ENCODE measurements around the gene SOX5.
"Not testable (repeated sequence)": the region's sequence is repeated elsewhere in the genome, so short reads cannot be mapped to it uniquely, and the experiment has no call there.

SOX5 gene

DNA sequence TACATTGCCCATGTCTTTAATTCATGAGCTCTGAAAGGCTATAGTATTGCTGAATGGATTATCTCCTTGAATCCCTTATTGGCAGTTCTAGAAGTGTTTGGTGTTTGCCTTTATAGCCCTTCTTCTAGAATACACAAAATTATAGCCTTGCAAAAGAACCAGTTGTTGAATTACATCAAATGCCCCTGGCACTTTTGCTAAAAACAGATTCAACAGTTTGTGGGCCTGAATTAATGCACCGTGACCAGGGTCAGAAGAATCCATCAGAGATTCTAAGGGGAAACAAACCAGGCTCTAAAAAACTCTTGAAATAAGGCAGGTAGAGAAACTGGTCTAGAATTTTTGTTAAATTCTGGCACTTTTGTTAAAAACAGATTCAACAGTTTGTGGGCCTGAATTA is 197.8 kb downstream of the SOX5 start:
- no peak for DNase-seq

DNA sequence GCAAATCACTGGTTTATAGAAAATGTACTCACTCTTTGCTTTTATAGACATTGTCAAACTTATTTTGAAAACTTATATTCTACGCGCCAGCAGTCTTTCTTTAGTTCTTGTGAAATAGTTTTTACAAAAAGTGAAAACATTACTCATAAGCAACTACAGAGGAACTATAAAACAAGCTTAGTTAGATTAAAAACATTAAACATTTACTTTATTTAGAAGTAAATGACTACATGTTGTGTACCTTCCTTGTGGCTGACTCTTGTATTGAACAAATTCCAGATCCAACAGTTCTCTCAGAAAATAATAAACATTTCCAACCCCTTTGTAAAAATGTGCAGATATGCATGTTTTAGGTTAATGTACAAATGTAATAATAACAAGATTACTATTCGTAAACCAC is 198.5 kb downstream of the SOX5 start:
- no peak for DNase-seq

DNA sequence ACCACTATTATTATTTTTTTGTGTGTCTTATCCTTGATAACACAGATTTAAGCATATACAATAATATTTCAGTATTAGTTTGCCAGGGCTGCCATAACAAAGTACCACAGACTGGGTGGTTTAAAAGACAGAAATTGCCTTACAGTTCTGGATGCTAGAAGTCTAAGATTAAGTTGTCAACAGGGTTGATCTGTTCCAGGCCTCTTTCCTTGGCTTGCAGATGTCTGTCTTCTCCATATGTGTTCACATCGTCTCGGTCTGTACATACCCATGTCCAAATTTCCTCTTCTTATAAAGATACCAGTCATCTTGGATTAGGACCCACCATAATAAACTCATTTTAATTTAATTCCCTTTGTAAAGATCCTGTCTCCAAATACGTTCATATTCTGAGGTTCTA is 204.8 kb downstream of the SOX5 start:
- no peak for DNase-seq

DNA sequence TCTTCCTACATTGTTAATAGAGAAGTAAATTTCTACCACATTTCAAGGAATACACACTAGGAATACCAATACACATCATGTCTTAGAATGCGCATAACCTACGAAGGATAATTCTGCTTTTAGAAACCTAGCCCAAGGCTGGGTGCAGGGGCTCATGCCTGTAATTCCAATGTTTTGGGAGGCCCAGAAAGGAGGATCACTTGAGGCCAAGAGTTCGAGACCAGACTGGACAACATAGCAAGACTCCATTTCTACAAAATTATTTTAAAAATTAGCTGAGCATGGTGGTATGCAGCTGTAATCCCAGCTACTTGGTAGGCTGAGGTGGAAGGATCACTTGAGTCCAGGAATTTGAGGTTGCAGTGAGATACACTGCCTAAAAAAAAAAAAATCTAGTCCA is 206.9 kb downstream of the SOX5 start:
- no peak for DNase-seq

DNA sequence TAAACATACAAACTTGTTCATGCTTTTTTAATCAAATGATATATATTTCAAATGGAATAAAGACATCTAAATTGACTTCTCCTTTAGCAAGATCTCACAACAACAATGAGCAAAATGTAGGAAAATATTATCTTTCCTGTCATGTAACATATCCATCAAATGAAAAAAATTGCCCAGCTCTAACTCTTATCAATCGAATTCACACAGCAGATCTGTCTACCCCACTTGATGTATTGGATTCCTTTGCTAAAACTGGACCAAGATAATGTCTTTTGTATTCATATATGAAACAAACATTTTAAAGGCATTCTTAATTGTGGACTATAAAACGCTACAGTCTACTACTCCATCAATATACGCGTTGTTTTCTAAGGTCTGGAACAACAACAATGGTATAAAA is 218.0 kb downstream of the SOX5 start:
- DNase-seq, result no peak

DNA sequence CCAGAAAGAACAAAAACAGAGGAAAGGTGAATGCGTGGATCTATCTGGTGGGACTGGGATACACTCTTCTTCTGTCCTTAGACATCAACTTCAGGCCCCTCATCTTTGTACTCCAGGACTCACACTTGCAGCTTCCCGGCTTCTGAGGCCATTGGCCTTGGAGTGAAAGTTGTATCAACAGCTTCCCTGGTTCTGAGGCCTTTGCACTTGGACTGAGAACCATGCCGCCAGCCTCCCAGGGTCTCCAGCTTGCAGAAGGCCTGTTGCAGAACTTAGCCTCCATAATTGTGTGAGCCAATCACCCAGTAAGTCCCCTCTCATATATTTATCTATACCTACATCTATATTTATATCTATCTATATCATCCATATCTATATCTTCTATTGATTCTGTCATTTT is 218.4 kb downstream of the SOX5 start:
- DNase-seq, result no peak

DNA sequence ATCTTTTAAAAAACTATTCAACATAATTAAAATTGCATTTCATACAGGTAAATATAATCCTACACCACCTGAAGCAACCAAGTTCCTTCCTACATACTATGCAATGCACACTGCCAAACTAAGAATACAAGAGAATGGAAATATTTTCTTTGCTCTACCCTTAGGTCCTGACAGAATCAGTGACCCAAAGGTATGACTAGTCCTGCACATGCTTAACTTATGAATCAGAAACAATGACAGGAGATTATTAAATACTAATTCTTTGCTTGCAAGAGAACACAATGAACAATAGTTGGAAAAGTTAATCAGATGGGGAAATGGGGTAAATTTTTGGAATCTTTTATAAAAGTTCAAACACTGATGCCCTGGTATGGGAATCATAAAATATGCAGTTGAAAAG is 220.1 kb downstream of the SOX5 start:
- DNase-seq, result no peak

DNA sequence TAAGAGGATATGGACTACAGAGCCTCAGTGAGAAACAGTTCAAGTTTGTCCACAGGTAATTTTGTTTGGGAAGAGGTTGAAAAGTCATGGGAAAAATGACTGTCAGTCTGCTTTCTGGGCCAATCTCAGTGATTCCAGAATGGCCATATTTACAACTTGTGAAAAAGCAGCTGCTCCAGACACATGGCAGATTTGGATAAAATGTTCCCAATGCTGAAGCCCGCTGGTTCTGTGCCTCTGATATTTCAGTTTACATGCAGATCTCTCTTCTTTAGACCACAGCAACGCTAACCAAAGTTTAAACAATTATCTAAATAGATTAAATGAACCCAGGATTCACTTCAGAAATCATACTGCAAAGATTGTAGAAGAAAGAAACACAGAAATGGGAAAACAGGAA is 222.8 kb downstream of the SOX5 start:
- DNase-seq, result peak; percentile 16

DNA sequence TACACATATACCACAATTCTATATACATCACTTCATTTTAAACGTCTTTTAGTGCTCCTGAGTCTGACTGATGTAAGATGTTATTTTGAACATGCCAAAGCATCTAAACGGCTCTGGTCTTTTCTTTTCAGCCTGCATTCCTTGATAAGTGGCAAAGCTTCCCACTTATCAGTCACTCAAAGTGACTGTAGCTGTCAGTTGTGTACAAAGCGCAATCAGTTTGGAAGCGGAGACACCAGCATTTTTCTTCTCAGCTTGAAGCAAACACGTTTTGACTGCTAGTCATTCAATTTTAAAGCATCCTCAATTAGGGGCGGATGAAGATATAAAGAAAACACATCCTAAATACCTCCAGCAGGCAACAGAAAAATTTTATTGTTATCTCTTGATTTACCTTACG is 226.8 kb downstream of the SOX5 start:
- DNase-seq, result no peak

DNA sequence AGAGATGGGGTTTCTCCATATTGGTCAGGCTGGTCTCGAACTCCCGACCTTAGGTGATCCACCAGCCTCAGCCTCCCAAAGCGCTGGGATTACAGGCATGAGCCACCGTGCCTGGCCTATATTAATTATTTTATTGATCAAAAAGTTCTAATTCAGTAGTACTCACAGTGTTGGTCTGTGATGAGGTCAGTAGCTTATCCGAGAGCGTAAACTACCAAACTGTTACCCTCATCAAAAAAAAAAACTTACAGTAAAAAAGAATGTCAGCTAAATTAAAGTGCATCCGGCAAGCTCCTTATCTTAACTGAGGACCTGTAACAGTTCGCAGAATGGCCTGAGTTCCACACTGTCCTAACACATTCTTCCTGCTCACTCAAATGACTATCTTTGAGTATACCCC is 228.2 kb downstream of the SOX5 start:
- DNase-seq, result no peak

DNA sequence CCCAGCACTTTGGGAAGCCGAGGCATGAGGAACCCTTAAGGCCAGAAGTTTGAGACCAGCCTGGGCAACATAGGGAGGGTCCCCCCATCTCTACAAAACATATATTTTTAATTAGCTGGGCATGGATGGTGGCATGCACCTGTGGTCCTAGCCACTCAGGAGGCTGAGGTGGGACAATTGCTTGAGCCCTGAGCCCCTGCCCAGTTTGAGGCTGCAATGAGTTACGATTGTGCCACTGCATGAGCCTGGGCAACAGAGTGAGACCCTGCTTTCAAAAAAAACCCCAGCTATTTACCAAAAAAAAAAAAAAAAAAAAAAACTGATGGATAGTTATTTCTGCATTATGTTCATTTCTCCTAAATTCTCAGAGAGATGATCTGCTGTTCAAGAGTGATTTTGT is 230.0 kb downstream of the SOX5 start:
- no peak for DNase-seq

DNA sequence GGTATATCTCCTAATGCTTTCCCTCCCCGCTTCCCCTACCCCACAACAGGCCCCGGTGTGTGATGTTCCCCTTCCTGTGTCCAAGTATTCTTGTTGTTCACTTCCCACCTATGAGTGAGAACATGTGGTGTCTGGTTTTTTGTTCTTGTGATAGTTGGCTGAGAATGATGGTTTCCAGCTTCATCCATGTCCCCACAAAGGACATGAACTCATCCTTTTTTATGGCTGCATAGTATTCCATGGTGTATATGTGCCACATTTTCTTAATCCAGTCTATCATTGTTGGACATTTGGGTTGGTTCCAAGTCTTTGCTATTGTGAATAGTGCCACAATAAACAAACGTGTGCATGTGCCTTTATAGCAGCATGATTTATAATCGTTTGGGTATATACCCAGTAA is 239.1 kb downstream of the SOX5 start:
- not testable (repeated sequence) for DNase-seq

DNA sequence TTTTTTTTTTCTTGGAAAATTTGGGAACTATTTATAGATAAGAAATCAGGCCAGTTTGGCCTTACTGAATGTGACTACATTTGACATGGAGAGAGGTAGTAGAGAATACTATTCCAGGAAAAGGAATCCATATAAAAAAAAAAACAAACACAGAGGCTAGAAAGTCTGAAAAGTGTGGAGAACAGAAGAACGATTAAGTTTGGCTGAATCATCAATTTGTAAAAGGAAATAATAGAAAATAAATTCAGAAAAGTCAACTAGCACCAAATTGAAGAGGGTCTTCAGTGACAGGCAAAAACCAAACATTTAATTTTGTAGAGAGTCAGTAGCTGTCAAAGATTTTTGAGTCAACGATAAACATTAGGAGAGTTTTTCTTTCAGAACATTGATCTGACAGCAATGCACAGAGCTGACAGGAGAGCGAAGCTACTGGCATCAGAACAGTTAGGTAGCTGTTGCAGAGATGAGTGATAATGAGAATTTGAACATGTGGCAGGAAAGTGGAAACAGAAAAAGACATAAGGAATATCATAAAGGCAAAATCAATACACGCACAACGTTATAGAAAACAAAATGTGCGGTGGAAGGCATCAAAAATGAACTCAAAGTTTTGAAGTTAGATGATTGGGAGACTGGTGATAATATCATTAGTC is 241.2 kb downstream of the SOX5 start:
- DNase-seq, result no peak

DNA sequence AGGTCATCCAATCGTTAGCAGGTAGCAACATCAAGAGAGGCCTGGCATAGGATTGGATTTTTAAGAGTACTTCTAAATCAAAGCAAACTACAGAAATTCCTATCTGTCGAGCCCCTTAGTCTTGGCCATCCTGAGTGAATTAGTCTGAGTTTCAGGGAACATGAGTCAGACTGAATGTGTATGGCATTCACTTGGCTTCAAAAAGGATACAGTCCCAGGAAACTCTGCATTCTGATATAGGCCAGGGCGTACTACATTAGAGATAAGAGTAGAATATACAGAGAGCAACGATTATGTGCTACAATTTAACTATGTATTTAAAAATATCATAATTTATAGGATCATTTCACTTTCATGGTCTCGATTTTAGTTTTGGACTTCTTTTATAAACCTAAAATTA is 242.2 kb downstream of the SOX5 start:
- no peak for DNase-seq

DNA sequence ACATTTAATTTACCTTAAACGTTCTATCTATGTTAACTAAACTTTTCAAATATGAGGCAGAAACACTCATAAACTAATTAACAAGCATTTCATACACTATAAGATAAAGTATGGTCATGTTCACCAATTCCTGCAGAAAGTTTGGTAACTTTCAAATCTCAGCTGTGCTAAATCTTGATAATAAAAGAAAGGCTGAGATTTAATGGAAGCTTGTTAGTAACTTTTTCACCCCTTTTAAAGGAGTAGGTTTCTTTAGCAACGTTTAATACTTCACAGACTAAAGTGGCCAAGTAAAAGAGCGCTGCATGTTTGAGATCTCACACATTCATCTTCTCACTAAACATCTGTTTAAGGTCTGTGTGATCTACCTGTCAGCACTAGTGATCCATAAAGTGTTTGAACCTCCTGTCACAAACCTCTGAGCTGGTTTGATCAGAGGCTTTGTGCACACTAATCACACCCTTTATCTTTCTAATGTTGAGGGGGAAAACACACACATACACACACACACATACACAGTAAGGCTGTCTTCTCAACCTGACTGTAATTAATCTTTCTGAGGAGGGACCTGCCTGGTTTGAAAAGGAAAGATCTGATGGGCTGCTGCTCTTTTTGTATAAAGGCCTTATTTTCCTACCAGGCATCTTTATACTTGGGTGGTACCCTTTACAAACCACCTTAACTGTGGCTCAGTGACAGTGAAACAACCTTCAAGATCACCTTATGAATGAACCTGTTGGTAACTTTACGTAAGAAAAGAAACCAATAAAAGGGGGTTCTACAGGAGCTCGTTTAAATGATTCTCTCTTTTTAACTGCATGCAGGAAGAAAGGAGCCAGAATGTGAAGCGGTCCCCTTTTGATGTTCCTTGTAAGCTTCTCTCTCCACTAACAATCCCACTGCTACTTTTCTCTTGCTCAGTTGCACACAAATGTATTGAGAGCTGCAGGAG is 244.2 kb downstream of the SOX5 start:
- no peak for DNase-seq

DNA sequence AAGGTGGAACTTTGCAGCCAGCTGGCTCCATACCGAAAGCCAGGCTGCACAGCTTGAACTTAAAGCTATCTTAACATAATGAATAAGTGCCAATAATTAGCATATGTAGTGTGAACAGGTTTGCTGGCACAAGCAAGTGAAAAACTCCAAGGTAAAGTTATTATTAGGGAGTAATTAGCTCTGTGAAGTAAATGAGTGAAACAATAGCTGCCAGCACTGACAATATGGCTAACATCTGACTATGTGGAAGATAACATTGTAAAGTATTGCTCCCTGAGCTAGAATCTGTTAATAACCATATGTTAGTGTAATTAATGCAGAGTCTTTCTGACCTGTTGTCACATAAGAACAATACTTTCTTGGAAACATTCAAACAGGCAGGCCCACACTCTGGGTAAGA is 246.4 kb downstream of the SOX5 start:
- peak; percentile 89 for DNase-seq

DNA sequence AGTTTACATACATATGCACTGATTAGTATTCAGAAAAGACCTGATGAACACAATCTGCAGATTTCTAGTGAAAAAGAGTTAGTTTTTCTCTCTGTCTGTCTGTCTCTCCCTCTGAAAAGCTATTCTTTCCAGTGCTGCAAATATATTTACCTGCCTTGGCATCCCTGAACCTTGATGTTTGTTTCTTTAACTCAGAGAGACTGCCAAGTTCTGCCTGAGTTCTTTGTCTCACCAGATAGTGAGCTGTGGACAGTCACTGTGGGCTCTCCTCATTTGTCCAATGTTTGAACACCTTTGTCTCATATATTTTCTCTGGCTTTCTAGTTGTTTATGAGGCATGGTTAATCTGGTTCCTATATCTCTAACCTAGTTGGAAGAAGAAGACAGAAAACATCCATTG is 250.4 kb downstream of the SOX5 start:
- DNase-seq, result no peak

DNA sequence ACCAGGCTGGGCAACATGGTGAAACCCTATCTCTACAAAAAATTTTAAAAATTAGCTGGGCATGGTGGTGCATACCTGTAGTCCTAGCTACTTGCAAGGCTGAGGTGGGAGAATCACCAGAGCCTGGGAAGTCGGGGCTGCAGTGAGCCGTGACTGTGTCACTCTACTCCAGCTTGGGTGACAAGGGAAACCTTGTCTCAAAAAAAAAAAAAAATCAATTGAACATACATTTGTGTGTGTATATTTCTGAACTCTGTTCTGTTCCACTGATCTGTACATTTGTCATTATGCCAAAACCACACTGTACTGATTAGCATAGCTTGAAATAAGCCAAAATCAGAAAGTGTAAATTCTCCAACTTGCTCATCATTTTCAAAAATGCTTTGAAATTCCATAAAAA is 254.6 kb downstream of the SOX5 start:
- no peak for DNase-seq

DNA sequence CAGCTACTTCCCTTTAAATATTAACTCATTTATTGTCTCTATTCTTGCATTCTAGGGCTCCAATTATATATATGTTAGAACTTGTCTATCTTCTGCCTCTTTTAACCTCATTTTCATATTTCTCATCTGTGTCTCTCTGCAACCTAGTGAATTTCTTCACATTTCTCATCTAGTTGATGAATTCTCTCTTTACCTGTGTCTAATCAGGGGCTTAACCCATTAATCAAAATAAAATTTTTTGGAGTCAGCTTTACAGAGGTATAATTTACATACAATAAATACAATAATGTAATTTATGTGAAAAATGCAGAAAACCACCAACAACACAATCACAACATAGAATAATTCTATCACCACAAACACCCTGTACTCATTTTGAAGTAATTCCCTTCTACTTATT is 255.2 kb downstream of the SOX5 start:
- DNase-seq, result no peak

DNA sequence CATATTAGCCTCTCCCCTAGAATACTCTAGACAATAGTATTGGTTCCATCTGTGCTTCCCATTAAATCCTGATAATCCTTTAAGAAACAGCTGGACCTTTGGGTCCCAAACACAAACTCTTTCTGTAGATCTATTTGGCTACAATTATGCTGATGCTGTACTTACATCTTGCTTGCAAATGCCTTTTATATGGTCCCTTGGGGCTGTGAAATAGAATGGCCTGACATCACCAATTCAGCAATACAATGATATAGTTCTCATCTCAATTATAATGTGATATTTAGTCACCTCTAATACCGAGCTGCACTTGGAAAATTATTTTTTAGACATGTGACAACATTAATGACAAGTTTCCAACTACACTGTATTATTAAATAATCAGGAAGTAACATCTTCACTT is 261.5 kb downstream of the SOX5 start:
- no peak for DNase-seq

DNA sequence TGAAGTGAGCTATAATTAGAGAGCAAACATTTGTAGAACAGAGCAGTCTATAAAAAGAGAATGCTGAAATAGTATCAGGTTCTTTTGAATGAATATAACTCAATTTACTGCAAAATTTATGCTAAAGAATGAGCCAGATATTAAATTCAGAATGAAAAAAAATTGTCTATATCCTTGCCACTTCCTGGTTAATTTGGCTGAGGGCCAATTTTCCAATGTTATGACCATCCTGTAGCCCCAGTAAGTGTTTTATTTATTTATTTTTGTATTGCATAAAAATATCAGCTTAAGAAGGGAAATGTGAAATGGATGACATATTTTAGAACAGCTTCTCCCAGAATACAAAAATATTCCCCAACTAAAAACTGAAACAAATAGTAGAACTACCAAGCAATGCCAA is 263.4 kb downstream of the SOX5 start:
- DNase-seq, result no peak

DNA sequence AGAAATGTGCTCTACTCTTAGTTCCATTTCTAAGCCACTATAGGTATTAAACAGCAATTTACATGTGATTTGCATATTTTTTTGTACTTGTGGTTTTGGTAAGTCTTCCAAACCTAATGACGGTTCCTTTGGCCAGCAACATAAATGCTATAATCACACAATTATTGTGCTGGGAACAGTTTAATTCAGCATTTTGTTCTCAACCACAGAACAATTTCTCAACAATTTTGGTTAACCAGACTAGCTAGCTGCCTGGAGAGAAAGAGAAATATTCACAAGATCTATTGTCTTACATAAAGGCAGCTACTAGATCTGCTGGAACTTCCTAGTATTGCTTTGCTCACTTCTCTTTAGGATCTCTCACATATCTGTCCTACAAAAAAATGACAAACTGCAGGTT is 265.3 kb downstream of the SOX5 start:
- no peak for DNase-seq

DNA sequence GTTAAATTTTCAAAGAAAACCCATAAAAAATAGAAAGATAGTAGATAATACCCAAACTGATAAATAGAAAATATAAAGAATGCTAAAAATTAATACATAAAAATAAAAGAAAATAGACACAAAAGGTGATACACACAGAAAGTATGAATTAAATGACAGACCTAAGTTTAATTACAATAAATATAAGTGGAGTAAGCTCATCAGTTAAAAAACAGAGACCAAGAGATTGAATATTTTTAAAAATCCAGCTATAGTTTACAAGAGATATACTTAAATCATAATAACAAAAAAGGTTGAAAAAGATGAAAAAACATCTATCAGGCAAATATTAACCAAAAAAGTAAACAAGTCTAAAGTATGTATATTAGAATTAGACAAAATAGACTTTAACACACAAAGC is 268.2 kb downstream of the SOX5 start:
- no peak for DNase-seq

DNA sequence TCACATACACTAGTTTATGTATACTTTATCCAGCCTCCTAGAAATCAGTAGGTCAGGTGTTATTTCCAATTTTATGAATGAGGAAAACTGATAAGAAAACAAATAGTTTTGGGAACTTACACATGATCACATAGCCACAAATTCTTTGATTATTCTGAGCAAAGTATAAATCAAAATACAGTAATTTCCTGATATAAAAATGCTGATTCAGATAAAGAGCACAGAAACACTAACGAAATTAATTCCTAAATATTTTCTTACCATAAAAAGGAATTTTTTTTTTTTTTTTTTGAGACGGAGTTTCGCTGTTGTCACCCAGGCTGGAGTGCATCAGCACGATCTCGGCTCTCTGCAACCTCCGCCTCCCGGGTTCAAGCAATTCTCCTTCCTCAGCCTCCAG is 275.4 kb downstream of the SOX5 start:
- no peak for DNase-seq

DNA sequence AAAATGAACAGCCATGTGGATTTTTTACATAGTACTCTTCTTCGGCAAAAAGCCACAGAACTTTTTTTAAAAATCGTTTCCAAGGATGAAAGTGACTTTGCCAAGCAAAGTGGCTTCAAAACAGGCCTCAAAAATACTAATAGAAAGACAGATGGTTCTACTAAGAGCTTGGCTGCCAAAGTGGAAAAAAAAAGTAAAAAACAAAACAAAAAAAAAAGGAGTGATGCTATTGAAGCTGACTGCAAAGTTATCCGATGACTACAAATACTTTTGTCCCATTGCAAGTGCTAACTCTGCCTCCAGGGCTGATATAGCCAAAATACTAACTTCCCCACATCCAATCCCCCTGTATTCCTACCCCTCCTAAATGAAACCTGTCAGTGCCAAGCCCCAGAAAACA is 277.6 kb downstream of the SOX5 start:
- DNase-seq, result peak; percentile 73

All from NCI-H1694 treated with DMSO at 0.1 percent for 48 hours (cell line).